Right renal cortex interstitium (tissue), 3 donors: ENCODE results near the gene TNFAIP1. TPM values are rescaled to one million over a fixed set of nuclear protein-coding genes. Genes with fewer than 3 reads are reported as not detected.
"Not testable (repeated sequence)": the region's sequence is repeated elsewhere in the genome, so short reads cannot be mapped to it uniquely, and the experiment has no call there.

Source experiments
- DNase-seq, 3 donors: peaks; one replicate each; pipeline ENCODE4 v3.0.0-alpha.2; 2013; ENCODE audit warnings: low read depth in 3 of 3, low spot score in 2 of 3
- polyA plus RNA-seq, 3 donors: library from polyadenylated mRNA; unstranded; fragments of 120-200 nt; gene quantifications; one replicate each; pipeline ENCODE4 v1.2.1, GENCODE V29; 2013; ENCODE audit not compliant: insufficient read length in 3 of 3

Gene TNFAIP1, protein sequence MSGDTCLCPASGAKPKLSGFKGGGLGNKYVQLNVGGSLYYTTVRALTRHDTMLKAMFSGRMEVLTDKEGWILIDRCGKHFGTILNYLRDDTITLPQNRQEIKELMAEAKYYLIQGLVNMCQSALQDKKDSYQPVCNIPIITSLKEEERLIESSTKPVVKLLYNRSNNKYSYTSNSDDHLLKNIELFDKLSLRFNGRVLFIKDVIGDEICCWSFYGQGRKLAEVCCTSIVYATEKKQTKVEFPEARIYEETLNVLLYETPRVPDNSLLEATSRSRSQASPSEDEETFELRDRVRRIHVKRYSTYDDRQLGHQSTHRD
- 10 to 100 TPM; 42.6 to 44.0 (median 43.1) TPM for polyA plus RNA-seq

DNA sequence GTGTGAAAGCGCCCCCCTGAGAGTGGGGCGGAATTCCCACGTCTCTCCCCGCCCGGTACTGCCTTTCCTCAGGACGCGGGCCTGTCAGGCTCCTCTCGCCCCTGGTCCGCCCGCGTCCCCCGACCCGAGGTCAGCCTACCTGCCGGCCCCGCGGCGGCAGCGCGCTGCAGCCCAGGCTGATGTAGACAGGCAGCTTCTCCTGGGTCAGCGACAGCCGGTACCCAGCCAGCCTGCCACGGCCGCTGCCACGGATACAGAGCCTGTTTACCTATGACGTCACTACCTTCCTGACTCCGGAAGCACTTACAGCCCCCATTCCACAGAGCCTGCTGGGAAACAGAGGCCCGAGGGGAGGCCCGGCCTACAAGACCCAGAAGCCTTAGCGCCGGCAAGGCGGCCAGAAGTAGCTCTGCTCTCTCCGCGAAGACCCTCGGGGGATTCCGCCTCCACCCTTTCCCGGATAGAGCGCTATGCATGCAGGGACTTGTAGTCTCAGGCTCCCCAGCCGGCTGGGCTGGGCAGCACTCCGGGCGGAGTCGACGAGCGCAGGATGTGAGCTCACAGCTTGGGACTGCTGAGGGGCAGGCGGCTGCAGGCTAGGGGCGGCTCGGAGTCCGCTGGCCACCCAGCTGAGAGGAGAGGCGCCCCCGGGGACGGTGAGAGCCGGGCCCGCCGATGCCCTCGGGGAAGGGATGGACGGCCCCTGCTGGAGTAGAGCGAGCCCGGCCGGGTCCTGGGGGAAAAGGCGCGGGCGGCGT is at the start of gene TNFAIP1, which contains the start of gene IFT20:
Gene TNFAIP1, plus strand, starts transcription at position 561 of the 758 bp plus-strand sequence. CDS start 3,761 bp downstream, outside the sequence.
Gene IFT20, minus strand, starts transcription at position 272 of the 758 bp plus-strand sequence. CDS start 3,487 bp downstream, outside the sequence.
- DNase-seq: peak; percentile 97 to 99 (median 99)

DNA sequence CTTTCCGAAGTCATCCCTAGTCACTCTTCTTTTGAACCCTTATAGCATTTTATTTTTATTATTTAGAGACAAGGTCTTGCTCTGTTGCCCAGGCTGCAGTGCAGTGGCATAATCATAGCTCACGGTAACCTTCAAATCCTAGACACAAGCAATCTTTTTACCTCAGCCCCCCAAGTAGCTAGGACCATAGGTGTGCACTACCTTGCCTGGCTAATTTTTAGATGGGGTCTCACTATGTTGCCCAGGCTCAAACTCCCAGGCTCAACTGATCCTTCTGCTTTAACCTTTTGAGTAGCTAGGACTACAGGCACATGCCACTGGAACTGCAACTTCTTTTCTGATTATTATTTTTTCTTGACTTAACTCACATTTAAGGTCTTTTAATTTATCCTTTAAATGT is 49.6 kb upstream of the TNFAIP1 start:
- DNase-seq: no peak

DNA sequence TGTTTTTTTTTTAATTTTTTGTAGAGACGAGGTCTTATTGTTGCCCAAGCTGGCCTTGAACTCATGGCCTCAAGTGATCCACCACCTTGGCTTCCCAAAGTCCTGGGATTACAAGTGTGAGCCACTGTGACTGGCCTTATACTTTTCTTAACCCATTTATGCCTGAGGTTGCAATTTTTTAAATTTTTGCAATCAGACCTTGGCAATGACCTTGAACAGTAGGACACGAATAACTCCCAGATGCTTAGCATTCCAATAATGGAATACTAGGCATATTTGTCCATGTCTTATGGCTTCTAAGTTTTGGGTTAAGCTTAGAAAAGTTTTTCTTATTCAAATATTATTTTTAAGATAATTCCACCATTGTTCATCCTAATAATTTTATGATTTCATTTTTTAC is 44.9 kb upstream of the TNFAIP1 start:
- no peak for DNase-seq

DNA sequence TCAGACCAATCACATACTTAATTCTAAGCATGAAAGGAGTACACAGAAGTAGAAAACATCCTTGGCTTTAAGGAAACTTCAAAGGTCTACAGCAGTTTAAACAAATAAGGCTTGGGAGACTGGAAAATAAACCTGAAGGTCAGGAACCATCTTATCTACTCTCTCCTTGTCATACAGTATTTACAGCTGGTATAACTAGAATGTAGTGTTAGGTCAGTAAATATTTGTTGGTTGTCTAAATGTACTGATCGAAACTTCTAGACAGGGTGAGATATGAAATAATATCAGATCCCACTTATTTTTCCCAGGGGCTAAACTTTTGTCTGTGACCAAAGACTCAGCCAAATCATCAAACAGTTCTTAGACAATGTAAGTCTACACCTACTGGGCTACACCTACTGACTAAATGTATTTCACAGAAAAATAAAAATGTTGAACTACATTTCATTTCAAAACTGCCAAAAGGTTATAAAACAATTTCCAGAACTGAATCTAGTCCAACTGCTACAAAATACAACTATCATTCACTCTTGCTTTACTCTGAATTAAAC is 43.7 kb upstream of the TNFAIP1 start:
- DNase-seq: no peak

DNA sequence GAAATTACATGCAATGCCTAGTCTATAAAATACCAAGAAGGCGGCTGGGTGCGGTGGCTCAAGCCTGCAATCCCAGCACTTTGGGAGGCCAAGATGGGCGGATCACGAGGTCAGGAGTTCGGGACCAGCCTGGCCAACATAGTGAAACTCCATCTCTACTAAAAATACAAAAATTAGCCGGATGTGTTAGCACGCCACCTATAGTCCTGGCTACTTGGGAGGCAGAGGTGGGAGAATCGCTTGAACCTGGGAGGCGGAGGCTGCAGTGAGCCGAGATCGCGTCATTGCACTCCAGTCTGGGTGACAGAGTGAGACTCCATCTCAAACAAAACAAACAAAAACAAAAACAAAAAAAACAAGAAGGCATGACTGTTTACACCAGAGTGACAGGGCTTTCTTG is 42.7 kb upstream of the TNFAIP1 start:
- DNase-seq: not testable (repeated sequence)

DNA sequence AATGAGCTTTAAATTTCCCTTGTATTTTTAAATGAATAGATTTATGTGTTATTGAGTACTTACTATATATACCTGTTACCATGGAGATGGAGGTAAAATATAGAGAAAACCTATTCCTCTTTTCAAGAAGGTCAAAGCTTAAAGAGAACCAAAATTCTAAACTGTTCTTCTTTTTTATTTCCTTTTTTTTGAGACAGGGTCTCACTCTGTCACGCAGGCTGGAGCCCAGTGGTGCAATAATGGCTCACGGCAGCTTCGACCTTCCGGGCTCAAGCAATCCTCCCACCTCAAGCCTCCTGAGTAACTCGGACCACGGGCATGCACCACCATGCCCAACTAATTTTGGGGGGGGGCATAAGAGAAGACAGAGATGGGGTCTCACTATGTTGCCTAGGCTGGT is 41.6 kb upstream of the TNFAIP1 start:
- no peak for DNase-seq

DNA sequence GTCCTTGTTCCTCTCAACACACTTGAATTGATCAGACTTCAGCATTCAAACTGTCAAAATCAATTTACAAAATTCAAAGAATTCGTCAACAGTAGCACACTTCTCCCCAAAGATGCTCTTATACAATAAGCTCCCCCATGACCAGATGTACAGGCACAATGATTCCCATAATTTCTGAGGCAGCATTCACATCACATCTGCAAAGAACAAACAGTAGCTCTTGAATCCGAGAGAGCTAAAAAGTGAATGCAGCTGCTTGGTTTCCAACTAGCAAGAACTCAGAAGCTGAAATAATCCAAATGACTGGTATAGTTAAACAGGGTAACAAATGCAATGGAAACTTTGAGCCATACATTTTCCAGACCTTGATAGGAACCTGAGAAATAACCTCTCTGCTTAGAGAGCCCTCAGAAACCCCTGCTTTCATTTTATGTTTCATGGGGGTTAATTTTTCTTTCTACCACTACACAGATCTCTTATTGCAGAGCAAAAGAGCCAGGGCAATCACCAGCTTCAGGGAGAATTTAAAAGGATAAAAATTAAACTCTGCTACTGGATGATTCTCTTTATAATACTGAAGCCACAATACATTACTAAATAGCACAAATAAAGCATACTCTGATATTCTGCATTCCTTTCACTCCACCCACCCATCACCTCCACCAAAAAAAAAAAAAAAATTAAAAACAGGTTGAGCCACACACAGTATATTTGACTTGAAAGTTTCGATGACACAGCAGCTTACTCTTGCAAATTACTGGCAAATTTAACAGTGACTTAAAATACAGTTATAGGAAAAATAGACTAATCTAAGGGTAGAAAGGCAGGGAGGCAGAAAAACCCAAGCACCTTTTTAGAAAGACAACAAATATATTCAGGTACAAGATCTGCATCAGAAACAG is 39.6 kb upstream of the TNFAIP1 start:
- no peak for DNase-seq

DNA sequence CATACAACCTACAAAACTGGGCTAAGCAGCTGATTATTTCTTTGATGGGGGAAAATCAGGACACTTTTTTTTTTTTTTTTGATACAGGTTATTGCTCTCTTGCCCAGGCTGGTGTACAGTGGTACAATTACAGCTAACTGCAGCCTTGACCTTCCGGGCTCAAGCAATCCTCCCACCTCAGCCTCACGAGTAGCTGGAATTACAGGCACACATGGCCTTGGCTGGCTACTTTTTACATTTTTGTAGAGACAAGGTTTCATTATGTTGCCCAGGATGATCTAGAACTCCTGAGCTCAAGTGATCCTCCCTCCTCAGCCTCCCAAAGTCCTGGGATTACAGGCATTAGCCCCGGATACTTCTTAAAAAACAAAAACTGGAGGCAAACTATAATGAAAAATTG is 37.1 kb upstream of the TNFAIP1 start:
- no peak for DNase-seq

DNA sequence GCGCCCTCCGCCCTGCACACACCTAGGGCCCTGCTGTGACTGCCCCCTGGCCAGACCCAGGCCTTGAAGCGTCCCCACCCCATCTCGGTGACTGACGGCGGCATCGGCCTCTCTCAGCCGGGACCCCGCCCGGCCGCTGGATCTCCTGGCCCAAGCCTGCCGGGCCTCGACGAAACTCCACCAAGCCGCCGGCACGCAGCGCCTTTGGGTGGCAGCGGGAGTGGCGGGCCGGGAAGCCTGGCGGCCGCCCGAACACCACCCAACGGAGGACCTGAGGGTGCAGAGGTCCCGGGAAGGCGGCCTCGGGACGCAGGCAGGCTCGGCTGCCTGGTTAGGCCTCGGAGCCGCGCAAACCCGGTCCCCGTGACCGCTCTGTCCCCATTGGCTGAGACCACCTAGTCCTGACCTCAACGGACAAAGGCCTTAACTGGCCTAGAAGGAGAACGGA is 28.6 kb upstream of the TNFAIP1 start:
- no peak for DNase-seq

DNA sequence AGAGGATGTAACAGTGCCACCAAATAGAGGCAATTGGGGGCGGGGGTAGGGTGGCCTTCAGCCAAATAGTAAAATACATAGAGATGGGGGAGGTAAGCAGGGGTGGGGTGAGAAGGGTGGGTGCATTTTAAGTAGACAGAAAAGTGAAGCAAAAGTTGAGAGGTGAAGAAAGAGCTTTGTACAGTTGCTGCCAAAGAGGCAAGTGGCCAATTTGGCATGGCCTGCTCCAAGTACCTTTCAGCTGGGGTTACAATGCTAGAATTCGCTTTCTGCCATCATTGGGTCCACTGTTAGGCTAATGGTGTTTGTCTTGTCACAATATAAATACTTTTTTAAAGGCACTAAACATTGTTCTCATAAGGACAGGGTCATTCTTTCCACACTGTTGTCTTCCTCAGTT is 21.7 kb upstream of the TNFAIP1 start:
- no peak for DNase-seq

DNA sequence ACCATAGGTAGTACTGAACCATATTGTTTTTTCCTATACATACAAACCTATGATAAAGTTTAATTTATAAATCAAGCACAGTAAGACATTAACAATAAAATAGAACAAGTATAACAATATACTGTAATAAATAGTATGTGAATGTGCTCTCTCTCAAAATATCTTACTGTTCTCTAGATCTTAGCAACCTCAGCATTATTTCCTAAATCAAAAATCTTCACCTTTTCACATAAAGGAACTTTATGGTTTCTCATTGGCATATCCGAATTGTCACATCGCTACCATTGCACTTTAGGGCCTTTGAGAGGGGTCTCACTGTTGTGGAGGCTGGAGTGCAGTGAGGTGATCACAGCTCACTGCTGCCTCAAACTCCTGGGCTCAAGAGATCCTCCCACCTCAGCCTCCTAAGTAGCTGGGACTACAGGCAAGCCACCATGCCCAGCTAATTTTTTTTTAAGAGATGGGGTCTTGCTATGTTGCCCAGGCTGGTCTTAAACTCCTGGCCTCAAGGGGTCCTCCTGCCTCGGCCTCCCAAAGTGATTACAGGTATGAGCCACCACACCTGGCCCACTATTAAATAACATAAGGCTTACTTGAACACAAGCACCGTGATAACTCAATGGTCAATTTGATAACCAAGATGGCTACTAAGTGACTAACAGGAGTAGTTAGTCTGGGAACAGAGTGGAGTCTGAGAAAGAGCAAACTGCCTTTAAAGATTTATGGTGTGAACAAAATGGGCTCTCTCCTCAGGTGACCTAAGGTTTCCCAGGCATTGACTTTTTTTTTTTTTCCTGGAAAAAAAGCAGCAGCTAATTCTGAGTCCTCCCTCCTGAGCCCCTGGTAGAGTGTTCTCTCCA is 19.5 kb upstream of the TNFAIP1 start:
- no peak for DNase-seq

DNA sequence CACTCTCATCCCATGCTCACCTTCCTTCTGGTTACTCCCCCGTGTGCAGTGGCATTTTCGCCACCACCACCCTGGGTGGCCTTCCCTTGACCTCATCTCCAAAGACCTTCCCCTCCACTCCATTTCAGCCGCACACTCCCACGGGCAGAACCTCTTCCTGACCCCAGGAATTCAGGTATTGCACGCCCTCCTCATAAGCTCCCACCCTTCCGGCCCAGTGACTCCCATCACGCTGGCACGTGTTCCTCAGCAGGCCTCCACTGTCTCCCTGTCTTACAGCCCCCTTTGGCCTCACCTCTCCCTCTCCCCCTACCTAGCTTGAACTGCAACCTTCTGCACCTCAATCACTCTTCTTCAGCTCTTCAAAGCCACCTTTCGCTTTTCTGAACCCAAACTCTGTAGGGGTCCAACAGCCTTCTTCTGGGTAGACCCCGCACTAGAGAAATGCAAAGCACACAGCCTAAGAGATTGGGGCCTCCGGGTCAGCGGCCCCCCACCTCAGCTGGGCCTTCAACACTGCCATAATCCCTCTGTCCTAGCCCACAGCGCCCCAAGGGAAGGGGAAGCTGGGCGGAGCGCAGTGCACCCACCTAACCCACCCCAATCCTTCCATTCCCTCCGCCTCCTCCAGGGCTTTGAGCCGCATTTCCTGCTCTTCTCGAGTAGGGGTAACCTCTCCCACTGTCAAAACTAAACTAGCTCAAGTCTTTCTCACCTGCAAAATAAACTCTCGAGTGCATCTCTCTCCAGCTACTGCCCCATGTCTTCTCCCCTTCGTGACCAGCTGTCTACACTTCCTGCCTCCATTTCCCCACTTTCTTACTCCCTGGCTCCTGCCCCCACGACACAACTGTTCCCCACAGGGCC is 18.2 kb upstream of the TNFAIP1 start:
- no peak for DNase-seq

DNA sequence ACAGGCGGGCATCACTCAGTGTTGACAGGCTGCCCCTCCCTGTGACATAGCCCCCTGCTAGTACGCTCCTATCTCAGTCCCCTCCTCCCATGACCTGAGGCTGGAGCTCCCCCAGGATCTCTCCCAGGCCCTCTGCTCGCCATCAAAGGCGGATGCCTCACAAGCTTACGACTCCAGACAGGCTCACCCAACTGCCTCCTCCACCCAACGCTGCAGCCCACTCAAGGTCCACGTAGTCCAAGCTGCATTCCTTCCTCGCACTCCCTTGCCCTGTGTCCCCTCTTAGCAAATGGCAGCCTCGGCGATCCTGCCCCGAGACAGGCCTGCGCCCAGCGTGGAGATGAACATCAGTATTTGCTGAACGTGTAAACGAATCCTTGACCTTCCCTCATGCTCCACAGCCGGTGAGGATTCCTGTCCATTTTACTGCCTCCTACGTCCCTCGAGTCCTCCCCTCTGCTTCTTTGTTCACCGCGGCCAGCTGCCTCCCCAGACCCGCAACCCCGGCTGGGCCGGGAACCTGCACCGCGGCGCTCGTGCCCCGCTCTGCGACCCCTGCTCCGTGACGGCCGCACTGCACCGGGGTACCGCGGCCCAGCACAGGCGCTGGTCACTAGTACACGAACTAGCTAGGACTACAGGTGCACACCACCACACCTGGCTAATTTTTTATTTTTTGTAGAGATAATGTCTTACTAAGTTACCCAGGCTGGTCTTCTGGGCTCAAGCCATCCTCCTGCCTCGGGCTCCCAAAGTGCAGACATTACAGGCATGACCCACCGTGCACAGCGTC is 17.4 kb upstream of the TNFAIP1 start:
- peak in 1 of 3 donors; percentile 20 for DNase-seq

DNA sequence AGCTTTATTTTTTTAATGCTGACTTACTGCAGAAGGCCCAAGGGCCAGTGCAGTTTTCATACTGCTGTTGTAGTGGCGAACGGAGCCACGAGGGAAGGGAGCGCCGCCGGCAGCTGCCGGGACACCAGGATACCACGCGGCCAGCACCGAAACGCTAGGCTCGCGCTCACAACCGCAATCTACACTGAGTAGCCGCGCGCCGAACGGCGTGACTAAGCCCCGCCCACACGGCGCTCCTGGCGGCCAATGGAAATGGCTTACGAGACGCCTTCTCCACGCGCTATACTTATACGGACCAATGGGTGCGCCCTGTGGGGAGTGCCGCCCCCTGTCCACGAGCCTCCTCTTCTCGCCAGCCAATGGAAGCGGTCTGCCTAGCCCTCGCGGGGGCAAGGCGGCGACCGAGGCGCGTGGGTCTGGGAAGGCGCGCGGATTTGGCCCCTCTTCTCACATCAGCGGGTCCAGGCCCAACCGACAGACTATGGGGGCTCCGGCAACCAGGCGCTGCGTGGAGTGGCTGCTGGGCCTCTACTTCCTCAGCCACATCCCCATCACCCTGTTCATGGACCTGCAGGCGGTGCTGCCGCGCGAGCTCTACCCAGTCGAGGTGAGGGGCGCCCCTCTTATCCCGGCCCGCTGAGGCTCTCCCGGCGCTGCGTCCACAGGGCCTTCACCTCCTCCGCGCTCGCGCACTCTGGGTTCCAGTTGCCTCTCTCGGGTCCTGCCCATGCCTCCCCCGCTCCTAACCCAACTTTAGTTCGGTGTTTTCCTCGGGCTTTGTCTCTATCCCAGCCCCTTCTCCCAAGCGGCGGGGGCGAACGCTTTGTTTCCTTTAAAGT is 16.6 kb upstream of the TNFAIP1 start, which contains the start of gene TMEM97:
Gene TMEM97, plus strand, starts transcription at position 442 of the 839 bp plus-strand sequence. Its CDS starts 40 bp downstream, at position 482.
- DNase-seq: peak; percentile 81 to 91 (median 87)

DNA sequence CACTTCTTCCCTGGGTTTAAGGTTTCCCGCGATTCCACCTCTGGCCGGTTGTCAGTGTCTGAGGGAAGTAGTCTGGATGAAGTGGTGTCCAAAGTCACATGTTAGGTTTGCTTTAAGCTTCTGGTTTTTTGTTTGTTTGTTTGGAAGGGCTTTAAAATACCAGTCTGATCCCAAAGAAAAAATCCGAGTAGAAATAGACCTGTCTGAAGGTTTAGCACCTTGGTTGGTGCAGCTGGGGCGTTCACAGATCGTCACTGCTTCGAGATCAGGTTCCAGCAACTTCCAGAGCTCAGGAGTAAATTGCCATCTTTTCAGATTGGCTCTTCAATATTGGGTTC is 16.0 kb upstream of the TNFAIP1 start:
- no peak for DNase-seq

DNA sequence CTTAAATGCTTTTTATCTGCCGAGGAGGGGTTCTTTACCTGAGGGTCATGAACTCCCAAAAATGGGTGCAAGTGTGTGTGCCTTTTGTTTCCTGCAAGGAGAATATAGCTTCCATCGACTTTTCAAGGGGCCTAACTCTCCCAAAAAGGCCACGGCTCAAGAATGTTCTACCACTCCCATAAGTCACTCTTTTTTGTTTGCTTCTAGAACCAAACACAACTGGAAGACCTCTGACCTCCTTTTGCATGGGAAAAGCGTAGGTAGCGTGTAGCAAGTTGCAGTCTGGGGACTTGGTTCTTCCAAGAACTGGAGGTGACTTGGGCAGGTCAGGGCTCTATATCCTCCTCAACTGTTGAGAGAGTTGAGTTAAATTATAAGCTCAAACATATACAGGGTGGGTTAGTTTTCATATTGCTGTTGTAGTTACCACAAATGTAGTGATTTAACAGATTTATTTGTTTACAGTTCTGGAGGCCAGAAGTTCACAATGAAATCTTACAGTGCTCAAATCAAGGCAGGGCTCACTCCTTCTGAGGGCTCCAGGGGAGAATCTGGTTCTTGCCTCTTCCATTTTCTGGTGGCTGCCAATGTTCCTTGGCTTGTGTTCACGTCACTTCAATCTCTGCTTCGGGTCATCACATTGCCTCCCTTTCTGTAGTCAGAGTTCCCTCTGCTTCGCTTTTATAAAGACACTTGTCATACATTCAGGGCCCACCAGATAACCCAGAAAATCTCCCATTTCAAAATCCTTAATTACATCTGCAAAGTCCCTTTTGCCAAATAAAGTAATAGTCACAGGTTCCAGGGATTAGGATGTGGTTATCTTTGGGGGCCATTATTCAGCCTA is 15.1 kb upstream of the TNFAIP1 start:
- no peak for DNase-seq
